Left renal pelvis (tissue), 4 donors: Measurements from ENCODE around the gene DRICH1. TPM values are rescaled to one million over a fixed set of nuclear protein-coding genes. Genes with fewer than 3 reads are reported as not detected.
"Not testable (repeated sequence)": the region's sequence is repeated elsewhere in the genome, so short reads cannot be mapped to it uniquely, and the experiment has no call there.

Experiments
- DNase-seq, 4 donors: peaks; one replicate each; pipeline ENCODE4 v3.0.0-alpha.2; 2013; ENCODE audit warnings: low read depth in 4 of 4, low spot score in 3 of 4
- polyA plus RNA-seq, 4 donors: library from polyadenylated mRNA; unstranded; fragments of 120-200 nt; gene quantifications; one replicate each; pipeline ENCODE4 v1.2.1, GENCODE V29; 2013; ENCODE audit not compliant: insufficient read length in 4 of 4

The DRICH1 gene, protein sequence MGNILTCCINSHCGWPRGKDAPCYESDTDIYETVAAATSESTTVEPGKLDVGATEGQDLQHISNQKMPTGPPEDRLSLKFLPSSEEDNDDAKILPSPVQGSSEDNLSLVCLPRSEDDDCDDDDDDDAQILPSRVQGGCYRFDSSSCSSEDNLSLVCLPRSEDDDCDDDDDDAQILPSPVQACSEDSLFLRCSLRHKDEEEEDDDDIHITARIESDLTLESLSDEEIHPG
- 1 to 10 TPM in 3 of 4 donors, under 1 TPM in 1; 0.75 to 3.7 (median 2.0) TPM for polyA plus RNA-seq

DNA sequence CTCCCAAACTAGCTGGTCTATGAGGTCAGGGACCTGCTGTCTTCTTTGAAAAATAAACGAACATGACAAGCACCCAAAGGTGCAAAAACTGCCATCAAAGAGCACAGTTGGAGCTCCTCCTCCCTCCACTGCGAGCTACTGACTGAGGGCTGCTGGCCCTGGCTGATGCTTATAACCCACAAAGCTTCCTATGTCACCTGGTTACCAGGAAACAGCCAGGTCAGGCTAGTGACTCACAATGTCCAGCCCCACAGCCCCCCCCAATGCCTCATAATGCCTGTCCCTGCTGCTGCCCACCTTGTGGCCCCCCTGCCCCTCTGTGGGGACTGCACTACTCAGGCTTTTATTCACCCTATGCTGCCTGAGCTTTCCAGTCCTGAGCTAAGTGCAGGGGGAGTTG is at the start of gene DRICH1:
Gene DRICH1 (minus strand): TSS at position 144 of the 400 bp plus-strand sequence. CDS start 298 bp downstream, outside the sequence.
- DNase-seq = no peak

- no peak for DNase-seq
These were observed 49.1 kb upstream of the DRICH1 start for GRCh38 chr22:23681026-23681809.

DNA sequence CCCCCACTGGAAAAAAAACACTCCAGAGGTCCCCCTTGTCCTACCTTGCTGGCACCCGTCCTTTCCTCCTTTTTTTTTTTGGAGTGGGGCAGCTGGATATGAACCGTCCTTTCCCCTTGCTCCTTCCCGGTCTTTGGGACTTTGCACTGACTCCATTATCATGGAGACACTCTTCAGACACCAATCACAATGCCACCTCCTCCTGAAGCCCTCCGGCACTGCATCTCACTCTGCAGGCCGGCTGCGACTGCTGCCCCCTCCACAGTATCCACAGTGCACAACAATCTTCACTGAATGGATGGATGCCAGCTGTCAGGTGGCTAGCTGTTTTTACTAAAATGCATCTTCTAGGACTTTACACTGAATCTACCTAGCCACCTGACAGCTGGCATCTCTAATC is 46.0 kb upstream of the DRICH1 start:
- no peak for DNase-seq

DNA sequence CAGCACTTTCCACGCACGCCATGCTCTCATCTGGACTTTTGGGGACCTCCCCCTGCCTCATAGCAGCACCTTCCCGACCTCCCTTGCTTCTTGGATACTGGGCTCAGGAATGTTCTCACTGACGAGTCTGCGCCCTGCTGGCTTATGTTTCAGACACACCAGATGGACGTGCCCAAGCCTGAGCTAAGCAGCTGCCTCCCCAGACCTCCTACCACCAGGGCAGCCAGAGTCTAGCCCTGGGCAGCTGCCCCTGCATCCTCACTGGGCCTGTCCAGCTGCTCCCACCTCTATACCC is 45.5 kb upstream of the DRICH1 start:
- no peak for DNase-seq

GRCh38 chr22:23676841-23677700 is 45.0 kb upstream of the DRICH1 start:
- not testable (repeated sequence) for DNase-seq

DNA sequence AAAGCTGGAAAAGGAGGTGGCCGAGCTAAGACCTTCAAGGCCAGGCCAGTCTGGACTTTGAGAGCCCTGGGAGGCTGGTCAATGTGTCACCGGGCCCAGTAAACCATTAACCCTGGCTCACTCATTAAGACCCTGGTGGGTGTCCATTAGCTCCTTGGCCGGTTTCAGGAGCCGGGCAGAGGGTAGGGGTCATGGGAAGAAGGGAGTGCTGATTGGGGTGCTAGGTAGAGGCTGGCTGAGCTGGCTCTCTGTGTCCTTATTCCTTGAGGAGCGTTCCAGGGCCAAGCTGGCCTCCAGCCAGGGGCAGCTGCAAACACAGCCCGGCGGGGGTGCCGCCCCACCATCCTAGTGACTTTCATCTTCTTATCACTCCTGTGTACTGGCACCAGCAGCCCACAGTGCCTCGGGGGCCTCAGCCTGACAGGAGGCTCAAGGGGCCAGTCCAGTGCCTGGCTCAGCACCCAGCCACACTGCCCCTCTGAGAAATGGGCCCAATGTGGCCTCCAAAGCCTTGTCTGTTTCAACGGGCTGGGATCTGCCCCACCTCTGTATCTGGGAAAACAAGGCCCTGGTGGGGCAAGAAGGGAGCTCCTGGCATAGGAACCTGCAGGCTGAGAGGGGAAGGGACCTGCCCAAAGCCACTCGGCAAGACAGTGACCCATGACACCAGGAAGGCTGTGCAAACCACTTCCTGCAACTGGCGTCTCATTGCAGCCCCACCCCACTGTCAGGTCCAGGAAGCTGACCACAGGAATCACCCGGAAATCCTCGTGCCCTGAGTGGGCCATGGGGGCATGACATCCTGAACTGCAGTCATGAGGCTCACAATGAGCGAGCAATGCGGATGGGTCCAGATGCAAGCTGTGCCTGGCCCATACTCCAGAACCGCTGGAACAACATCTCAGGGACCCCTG is 43.6 kb upstream of the DRICH1 start:
- peak in 3 of 4 donors; percentile 7 to 37 (median 18) for DNase-seq

- DNase-seq = not testable (repeated sequence)
These were observed 42.9 kb upstream of the DRICH1 start for GRCh38 chr22:23674886-23675501.

DNA sequence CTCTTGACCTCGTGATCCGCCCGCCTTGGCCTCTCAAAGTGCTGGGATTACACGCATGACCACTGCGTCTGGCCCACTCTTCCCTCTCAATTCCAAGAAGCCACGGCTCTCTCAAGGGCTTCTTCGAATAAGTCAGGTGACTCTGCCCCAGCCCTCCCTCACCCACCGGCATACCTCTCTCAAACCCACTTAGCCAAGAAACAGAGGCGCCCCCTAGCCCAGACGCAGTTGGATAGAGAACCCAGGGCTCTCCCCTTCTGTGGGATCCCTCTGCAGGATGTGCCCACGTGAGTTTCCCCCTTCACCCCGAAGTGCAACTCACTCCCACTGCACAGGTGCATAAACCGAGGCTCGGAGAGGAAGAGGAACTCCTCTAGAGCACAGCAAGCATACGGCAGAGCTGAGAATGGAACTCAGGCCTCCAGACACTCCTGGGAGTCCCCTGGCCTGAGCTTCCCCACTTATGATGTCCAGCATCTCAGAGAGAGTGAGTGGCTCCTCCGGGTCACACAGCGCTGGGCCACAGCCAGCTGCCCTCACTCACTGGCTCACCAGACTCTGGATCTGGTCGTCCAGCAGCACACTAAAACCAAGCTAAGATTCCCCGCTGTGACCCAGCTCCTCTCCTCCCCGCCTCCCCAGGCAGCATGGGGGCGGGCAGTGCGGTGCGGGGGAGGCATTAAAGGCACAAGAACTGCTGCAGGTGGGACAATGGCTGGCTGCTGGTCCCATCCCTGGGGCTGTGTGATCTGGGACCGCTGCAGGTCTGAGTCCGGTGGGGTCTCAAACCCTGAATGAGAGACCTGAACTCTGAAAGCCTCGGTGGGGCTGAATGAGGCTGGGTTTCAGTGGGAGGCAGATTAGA is 41.9 kb upstream of the DRICH1 start:
- no peak for DNase-seq

DNA sequence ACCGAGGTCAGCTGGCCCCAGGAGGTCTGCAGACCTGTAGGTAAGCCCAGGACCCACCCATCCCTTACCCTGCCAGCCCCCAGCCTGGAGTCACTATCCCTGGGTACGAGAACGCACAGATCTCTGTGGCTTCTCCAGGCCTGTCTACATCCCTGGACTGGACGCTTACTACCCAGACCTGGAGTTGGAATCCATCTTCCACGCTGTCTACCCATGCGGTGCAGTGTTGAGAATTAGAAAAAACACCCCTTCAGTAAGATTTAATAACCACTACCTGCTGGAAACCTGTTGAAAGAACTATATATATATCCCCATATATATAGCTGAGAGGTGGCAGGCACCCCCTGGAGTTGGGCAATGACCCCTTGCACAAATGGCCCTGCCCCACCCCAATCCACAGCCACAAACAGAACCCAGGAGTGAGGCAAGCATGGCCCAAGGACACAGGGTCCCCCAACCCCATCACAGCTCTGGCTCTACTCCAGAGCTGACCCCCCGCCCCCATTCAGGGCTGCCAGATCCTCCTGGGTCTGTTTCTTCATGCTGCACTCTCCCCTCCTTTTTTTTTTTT is 41.0 kb upstream of the DRICH1 start:
- DNase-seq = no peak

GRCh38 chr22:23672307-23673049 is 40.4 kb upstream of the DRICH1 start:
- DNase-seq = not testable (repeated sequence)

GRCh38 chr22:23671387-23671786 is 39.3 kb upstream of the DRICH1 start:
- not testable (repeated sequence) for DNase-seq

DNA sequence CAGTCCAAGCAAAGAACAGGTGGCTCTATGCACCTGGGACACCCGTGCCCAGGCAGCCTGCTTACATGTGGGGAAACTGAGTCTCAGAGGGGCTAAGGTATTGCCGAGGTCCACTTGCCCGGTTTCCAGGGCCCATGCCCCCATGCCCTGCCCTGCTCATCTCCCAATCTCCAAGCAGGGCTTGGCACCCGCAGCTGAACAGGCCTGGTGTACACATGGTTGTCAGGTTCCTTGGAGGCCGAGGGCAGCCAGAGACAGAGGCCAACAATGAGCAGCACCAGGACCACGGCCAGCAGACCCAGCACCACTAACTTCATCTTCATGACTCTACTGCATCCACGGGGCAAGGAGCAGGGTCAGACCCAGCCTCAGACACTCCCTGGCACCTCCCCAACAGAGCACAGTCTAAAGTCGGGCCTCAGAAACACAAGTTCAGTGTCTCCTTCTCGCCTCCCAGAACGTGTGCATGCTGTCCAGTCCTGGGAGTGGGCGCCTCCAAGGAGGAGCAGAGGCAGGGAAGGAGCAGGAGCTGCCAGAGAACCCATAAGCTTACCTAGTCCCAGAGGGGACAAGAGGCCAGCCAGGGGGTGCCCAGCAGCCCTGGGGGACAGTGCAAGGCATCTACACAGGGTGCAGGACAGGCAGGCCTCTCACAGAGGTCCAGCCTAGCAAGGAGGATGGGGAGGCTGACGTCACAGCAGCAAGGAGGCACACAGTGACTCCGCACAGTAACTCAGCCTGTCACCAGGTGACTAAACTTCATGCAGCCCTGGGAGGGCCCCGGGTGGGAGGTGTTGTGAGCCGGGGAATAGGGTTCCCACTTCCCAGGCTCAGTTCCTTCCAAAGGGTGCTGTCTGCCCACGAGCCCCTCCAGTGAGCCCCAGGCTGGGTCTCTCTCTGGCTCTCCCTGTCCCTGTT is 38.5 kb upstream of the DRICH1 start:
- no peak for DNase-seq

DNA sequence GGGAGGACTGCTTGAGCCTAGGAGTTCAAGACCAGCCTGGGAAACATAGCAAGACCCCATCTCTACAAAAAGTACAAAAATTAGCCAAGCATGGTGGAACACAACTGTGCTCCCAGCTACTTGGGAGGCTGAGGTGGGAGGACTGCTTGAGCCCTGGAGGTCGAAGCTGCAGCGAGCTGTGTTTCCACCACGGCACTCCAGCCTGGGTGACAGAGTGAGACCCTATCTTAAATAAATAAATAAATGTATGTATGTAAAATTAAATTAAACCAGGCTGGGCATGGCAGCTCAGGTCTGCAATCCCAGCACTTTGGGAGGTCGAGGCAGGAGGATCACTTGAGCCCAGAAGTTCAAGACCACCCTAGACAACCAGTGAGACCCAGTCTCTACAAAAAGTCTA is 28.3 kb upstream of the DRICH1 start:
- not testable (repeated sequence) for DNase-seq

- no peak for DNase-seq
These were observed 25.6 kb upstream of the DRICH1 start for GRCh38 chr22:23657727-23658126.

DNA sequence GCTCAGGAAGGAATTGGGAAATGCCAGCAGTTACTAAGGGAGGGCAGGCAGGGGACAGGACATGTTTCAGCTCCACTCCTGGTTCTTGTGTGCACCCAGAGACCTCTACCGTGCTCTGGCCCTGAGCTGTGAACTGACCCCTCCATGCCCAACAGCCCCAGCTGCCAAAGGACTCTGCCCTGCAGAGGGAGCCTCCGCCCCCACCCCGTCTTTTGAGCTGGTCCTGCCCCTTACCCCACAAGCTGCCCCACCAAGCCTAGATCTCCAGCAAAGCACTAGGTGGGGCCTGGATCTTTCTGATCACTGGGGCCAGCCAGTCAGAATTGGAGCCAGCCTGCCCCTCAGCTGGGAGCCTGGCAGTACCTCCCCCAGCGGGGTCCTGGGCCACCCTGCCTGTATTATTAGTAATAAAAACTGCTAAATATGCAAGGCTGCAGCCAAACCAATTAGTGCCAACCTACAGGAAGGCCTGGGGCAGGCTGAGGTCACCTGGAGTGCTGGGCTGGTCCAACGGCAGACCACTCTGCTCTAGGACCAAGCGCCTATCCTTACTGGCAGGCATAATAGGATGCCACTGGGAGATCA is 23.9 kb upstream of the DRICH1 start:
- DNase-seq = no peak

DNA sequence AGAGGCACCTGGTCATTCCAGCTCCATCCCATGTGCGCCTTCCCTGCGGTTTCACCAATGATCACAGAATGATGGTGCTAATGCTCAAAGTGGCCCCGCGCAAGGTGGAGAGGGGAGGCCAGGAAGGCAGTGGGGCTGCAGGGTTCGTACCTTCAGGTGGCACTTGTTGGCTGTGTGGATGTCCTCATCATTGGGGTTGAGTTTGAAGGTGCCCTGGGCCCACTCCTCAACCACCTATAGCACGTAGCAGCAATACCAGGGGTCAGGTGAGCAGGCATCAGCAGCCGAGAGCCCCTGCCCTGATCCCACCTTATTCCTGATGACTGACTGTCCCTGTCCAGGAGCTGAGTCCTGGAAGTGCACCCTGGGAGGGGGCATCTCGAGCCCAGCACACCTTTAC is 20.6 kb upstream of the DRICH1 start:
- DNase-seq = no peak
